Superior temporal gyrus (tissue), 1 donor: Measurements from ENCODE around the gene NBPF1.
"Not testable (repeated sequence)": the region's sequence is repeated elsewhere in the genome, so short reads cannot be mapped to it uniquely, and the experiment has no call there.

ENCODE experiments used
- DNase-seq: peaks from one replicate; pipeline ENCODE4 v3.0.0-alpha.2; 2016; ENCODE audit errors: extremely low spot score

NBPF1 gene

DNA sequence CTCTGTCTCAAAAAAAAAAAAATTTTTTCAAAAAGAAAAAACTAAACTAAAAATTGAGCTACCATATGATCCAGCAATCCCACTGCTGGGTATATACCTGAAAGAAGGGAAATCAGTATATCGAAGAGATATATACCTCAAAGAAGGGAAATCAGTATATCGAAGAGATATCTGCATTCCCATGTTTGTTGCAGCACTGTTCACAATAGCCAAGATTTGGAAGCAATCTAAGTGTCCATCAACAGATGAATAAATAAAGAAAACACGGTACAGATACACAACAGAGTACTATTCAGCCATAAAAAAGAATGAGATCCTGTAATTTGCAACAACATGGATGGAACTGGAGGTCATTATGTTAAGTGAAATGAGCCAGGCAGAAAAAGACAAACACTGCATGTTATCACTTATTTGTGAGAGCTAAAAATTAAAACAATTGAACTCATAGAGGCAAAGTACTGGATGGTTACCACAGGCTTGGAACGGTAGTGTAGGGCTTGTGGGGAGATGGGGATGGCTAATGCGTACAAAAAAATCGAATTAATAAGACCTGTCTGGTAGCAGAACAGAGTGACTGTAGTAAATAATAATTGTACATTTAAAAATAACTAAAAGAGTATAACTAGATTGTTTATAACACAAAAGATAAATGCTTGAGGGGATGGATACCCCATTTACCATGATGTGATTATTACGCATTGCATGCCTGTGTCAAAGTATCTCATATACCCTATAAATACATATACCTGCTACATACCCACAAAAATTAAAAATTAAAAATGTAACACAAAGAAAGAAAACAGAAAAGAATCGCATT lies 28.0 kb upstream of the NBPF1 start:
- not testable (repeated sequence) for DNase-seq

DNA sequence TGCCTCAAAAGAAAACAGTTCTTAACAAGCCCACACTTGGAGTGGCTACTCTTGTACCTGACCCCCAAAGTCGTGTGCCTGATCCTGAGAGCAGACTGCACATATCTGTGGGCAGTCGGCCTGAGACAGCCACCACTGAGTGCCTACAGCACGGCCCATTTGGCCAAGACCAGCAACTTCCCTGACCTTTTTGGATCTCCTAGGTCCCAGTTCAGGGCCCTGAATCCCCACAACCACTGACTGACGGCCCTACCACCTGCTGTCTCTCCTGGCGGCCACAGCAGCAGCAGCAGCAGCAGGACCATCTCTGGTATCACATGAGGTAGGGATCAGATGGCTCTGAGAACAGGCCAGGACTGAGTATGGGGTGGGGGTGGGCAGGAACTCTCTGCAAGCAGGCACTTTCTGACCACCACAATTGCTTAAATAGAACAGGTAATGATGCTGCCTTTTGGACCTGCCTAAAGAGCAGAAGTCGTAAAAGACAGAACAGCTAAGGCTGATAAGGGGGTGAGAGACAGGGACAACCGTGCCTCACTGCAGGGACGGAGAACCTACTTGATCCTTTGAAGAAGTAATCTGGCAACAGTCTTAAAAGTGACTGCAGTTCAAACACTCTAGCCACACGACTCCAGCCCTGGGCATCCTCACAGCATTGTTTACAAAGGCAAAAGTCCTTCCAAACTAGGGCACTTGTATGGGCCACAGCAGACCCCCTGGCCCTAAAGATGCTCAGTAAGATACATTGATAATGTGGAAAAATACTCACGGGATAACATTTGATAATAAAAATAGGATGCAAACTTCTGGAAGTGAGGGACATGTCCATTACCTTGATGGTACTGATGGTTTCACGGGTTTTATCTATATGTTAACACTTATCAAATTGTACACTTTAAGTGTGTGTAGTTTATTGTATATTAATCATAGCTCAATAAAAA lies 26.0 kb upstream of the NBPF1 start:
- DNase-seq: not testable (repeated sequence)

DNA sequence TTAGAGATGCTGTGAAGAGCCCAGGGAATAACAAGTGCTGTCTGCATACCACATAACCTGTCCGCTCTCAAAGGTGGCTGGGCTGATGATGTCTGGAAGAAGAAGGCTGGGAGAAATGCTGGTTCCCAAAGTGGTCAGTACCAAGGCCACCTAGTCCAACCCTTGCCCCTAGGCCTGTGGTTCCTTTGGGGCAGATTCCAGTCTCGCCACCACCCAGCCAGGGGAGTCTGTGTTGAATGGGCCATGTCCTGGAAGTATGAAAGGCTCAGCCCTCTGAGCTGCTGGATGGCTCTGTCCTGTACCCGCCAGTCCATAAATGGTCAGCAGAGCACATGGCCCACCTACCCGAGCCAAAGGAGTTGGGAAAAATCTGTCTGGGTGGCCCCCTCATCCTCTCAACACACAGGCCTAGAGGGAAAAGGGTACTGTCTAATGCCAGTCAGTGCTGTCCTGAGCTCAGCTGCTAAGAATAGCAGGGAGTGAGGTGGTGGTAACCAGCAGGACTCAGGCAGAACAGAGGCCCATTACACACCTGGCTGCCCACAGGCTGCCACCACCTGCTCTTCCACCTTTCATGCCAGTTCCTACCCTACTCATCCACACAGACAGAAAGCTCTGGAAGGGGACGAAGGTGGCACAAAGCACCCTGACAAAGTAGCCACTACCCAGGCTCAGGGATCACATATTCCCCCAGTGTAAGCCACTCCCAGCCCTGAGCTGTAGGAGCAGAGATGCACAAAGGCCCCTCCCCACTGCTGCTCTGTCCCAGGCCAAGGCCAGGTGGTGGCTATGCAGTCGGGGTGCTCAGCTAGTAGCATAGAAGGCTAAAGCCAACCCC lies 24.8 kb upstream of the NBPF1 start:
- DNase-seq: not testable (repeated sequence)

DNA sequence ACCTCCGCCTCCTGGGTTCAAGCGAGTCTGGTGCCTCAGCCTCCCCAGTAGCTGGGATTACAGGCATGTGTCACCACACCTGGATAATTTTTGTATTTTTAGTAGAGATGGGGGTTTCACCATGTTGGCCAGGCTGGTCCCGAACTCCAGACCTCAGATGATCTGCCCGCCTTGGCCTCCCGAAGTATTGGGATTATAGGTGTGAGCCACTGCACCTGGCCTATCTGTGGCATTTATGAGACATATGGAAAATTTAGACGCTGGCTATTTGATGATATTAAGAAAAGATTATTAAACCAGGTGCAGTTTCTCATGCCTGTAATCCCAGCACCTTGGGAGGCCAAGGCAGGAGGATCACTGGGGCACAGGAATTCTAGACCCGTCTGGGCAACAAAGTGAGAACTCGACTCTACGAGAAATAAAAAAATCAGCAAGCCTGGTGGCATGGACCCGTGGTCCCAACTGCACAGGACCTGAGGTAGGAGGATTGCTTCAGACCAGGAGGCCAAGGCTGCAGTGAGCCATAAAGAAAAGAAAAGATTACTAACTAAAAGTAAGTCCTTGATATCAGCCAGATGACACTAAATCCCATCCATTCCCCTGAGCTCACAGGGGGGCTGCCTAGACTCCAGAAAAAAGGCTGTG lies 23.3 kb upstream of the NBPF1 start:
- not testable (repeated sequence) for DNase-seq

DNA sequence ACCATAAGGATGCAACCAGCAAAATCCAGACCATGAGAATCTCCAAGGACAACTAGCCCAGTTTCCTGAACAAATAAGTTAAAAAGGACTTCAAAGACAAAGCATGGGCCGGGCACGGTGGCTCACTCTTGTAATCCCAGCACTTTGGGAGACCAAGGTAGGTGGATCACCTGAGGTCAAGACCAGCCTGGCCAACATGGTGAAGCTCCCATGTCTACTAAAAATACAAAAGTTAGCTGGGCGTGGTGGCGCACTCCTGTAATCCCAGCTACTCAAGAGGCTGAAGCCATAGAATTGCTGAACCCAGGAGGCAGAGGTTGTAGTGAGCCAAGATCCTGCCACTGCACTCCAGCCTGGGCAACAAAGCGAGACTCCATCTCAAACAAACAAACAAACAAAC lies 22.6 kb upstream of the NBPF1 start:
- not testable (repeated sequence) for DNase-seq

DNA sequence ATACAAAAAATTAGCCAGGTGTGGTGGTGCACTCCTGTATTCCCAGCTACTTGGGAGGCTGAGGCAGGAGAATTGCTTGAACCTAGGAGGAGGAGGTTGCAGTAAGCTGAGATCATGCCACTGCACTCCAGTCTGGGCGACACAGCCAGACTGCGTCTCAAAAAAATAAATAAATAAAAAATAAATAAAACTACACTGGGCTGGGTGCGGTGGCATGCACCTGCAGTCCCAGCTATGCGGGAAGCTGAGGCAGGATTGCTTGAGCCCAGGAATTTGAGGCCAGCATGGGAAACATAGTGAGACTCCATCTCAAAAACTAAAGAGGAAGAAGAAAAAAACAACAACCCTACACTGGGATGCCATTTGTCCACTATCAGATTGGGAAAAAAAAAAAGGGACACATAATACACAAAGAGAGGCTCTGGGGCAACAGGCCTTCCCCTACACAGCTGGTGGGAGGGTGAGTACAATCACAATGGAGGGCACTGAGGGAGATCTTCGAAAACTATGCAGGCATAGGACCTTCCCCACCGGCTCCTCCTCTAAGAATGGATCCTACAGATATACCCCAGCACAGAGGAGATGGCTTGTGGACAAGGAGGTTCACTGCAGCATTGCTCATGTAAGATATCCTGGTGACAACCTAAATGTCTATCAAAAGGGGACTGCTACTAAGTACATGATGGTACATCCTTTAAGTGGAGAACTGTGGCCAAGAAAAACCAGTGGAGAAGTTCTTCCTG lies 20.3 kb upstream of the NBPF1 start:
- DNase-seq: not testable (repeated sequence)

DNA sequence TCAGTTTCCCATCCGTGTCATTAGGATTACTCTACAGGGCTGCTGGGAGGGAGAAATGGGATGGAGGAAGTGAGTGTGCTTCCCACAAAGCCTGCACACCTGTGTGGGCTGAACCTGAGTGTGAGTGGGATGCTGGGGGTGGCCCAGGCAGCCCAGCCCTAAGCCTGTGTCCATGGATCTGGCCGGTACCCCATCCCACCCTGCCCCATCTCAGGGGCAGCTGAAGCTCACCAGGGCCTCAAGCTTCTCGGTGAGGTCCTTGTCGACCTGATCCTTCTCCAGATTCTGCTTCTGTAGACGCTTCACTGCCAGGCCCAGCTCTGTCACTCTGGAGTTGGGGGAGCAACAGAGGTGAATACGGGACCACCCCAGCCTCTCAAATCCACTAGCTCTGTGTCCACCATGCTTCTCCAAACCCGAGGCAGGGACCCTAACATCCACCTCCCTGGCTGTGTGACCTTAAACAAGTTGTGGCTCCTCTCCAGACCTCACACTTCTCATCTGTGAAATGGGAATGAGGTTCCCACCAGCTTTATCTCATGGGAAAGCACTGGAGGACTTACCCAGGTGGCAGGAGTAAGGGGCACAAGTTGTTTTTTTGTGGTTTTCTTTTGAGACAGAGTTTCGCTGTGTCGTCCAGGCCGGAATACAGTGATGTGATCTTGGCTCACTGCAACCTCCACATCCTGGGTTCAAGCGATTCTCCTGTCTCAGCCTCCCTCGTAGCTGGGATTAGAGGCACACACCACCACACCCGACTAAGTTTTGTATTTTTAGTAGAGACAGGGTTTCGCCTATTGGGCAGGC lies 18.9 kb upstream of the NBPF1 start:
- not testable (repeated sequence) for DNase-seq

DNA sequence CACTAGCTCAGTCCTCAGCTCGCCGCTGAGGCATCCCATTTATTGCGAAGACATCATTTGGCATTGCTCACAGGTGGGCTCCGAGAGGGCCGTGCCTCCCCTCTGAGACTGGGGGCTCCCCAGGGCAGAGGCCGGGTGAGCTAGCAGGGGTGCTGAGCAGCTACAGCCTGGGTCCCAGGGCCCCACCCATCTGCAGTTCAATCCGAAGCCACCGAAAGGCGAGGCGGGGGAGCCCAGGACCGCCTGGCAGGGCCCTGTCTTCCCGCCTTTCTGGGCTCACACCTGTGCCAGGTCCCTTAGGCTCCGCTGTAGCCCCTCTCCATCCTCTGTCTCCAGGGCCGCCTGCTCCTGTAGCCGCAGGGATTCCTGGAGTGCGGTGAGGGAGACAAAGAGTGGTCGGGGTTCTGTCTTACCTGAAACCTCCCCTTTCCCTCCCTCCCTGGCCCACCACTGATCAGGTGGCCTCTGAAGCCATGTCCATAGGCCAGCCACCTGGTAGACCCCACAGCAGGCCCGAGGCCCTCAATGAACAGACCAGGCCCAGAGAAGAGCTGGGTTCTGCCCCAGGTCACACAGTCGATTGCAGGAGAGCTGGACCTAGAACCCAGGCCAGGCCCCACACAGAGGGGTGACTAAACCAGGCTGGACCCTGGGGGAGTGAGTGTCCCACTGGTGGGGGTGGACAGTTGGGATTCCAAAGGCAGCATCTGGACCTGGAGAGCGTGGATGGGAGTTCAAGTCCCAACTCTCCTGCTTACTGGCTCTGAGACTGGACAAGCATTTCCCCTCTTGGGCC lies 18.1 kb upstream of the NBPF1 start:
- DNase-seq: no peak

DNA sequence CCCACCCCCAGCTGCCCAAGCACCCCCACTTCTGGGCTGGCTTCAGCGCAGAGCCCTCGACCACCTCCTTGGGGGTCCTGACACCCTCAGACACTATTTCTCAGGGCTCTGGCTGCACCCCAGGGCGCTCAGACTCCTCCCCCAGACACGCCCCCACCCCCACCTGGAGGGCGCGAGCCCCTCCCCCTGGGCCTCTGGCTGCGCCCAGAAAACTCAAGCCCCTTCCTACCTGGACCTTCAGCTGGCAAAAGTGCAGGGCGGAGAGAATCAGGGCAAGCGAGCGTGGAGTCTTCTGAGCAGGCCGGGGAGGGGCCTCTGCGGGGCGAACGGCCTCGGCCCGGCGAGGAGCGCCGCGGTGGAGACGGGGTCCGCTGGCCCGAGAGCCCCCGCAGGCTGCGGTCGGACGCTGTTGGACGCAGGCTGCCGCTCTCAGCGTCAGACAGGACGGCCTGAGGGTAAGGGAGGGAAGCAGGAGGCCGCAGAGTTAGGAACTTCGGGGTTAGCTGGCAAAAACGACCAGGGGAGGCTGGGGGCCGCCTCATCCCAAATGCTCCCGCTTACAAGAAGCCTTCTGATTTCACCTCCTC lies 17.4 kb upstream of the NBPF1 start:
- DNase-seq: no peak

DNA sequence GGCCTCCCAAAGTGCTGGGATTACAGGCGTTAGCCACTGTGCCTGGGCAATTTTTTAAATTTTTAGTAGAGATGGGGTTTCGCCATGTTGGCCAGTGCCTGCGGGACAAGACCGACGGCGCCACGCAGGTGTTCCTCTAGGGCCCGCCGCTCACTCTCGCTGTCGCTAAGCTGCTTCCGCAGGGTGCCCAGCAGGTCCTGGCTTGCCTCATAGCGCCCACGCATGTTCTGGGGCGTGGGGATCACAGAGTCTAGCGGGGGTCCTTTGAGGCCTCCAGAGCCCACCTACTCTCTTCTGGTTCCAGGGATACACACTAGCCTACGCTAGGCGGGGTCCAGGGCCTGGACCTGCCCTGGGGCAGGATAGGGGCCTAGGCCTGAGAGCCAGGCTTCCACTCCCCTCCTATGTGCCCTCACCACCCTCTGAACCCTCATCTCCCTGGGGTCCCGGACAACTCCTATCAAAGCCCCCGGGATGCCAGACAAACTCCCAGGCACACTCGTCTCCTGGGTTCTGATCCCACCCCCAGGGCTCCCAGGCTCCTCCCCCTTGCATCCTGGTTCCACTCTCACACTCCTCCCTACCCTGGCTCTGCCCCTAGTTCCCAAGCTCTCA lies 16.7 kb upstream of the NBPF1 start:
- not testable (repeated sequence) for DNase-seq

DNA sequence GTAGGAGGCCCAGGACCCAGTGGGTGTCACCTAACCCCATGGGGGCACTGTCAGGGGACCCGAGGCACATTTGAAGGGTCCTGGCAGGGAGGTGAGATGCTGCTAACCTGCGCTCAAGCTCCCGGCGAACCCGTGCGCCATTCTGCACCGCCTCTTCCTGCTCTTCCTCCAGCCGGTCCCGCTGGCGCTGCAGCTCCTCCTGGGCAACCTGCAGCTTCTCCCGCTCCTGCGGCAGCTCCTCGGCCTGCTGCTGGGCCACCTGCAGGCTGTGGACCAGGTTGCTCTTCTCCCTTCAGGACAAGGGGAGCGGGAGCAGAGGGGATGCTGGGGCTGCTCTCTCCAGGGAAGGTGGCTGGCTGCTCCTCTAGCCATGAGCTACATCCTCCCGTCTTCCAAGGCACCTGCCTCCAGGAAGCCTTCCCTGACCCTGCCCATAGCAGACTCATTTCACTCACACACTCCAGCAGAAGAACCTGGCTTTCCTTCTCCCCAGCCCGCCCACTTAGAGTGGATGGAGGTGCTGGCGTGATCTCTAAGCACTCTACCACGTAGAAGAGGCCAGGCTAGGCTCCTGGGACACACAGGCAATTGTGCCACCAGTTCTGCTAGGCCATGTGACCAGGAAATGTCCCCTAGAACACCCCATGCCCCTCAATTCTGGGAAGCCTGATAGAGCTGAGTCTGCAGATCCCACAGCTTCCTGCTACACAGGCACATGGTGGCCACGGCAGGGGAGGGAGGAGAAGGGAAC lies 15.2 kb upstream of the NBPF1 start:
- DNase-seq: no peak

DNA sequence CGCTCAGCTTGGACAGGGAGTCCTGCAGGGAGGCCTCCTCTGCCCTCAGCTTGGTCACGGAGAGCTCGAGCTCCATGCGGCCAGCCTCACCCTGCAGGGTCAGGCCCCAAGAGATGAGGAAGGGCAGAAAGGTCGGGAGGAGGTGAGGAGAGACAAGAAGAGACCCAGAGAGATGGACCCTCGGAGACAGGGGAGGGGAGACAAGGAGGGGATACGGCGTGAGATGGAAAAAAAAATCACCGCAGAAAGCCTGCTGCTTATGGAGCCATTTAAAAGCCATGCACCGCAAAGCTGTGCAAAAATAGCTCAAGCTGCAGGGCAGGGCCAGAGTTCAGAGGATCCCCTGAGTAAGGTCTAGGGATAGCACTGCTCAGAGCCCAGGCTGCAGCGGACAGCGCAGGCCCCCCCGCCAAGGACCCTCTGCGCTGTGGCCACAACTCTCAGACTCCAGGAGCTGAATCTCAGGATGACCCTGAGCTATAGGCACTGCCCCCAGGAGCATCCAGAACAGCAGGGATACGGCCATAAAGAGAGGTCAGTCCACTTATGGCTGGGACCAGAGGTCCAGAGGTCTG lies 13.1 kb upstream of the NBPF1 start:
- DNase-seq: not testable (repeated sequence)

DNA sequence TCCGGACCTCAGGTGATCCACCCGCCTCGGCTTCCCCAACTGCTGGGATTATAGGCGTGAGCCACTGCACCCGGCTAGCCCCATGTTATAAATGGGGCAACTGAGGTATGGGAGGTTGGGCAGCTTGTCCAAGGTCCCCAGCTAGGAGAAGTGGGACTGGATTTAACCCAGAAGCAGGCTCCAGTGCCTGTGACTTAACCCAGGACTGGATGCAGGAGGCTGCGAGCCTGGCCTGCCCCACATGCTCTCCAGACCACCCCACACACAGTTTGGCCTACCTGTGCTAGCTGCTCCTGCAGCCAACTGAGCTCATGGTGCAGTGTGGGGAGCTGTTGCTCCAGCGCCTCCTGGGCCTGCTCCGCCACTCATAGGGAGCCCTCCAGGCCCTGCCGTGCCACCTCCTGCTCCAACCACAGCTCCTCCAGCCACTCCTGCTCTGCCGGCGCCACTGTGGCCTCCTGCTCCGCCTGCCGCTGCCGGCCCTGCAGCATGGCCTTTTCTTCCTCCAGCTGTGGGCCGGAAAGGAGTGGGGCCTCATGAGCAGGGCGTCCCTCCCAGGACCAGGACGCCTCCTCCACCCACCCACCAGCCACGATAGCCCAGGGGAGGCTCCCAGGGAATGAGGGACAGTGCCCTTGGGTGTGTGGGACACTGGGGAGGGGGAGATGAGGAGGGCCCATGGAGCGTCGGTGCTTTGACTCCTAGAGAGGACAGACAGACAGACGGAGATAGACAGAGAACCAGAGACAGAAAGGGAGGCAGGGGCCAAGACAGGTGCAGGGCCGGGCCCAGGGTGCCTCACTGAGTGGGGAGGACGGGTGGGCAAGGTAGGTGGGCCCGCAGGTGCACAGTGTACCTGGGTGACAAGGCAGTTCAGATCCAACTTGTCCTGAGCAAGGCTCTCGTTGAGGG lies 12.4 kb upstream of the NBPF1 start:
- DNase-seq: no peak

DNA sequence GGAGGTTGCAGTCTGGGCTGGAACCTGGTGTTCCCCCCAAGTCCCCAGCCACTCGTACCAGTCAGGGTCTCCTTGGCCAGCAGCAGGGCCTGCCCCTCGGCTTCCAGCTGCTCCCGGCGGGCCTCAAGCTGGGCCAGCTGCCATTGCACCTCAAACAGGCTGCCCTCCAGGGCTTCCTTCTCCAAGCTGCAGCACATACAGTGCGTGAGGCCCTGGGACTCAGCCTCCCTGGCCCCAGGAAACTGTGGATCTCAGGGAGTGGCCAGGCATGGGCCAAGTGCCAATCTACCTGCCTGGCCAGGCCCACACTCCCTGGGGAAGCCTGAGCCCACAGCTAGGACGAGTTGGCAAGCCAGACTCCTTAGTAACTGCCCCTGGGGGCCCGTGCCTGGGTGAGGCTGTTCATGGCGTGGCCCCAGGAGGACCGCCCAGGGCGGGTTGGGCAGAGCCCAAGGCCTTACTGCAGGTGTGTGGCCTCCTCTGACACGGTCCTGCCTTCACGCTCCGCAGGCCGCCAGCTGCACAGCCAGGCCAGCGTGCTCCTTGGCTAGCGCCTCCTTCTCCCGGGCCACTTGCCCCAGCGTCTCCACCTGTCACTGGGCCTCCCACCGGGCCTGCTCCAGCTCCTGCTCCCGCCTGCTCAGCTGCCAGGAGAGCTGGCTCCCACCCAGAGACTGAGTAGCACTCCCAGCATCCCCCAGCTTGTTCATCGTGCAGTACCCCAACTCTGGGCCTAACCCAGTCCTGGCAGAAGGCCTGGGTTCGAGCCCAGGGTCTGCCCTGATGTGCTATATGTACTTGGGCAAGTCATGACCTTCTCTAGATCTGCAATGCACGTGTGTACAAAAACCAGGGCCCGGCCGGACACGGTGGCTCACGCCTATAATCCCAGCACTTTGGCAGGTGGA lies 10.7 kb upstream of the NBPF1 start:
- DNase-seq: not testable (repeated sequence)

DNA sequence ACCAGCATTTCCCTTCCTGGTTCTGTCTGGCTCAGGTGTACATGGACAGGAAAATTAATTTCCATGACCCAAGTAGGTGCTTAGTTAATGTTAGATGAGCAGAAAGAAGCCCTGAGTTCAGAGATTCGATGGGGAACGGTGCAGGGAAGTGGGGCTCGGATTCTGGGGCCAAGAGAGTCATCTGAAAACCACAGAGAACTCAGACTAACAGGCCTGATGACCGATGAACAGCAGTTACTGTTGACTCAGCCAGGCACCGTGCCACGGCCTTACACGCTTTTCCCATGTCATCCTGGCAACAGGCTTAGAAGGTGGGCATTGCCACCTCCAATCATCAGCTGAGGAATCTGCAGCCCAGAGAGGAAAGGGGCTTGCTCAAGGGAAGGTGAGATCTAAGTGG lies 10.0 kb upstream of the NBPF1 start:
- not testable (repeated sequence) for DNase-seq
